Bronchial epithelial cell (primary cell): ENCODE data around the gene PRKAR2B. TPM values are rescaled to one million over a fixed set of nuclear protein-coding genes. Genes with fewer than 3 reads are reported as not detected.

ENCODE experiments used
- DNase-seq: peaks from one replicate; pipeline ENCODE4 v3.0.0-alpha.2; 2010; ENCODE audit warnings: low read depth
- FAIRE-seq: peaks from 2 replicates; lab custom pipeline; 2011; peaks lifted over from hg19 to GRCh38; lab: Jason Lieb, UNC
- H3K27me3 ChIP-seq: 2 replicates; pipeline ENCODE4 v1.5.1; 2011; ENCODE audit warnings: low read length; ENCODE audit not compliant: control insufficient read depth, insufficient read depth
- H3K36me3 ChIP-seq: 2 replicates; pipeline ENCODE4 v1.5.1; 2011; ENCODE audit warnings: low read length; ENCODE audit not compliant: control insufficient read depth, insufficient read depth
- H3K4me3 ChIP-seq: 2 replicates; pipeline ENCODE4 v1.5.1; 2011; ENCODE audit warnings: mild to moderate bottlenecking, low read depth, low read length, control low read depth
- total RNA-seq: library from RNA; depleted of rRNA; stranded (reverse); fragments of >200 nt; gene quantifications from 2 replicates; pipeline ENCODE4 v1.2.1, GENCODE V29; 2014
- TF ChIP-seq, protein P1 (sequence below): IDR thresholded peaks from 2 replicates; pipeline ENCODE4 v1.5.1; 2011; ENCODE audit warnings: mild to moderate bottlenecking, moderate library complexity, low read length, control low read depth, inconsistent platforms; ENCODE audit not compliant: insufficient read depth, severe bottlenecking

Gene PRKAR2B
- total RNA-seq, 1 donor from 2014 or later = 0.26 TPM

DNA sequence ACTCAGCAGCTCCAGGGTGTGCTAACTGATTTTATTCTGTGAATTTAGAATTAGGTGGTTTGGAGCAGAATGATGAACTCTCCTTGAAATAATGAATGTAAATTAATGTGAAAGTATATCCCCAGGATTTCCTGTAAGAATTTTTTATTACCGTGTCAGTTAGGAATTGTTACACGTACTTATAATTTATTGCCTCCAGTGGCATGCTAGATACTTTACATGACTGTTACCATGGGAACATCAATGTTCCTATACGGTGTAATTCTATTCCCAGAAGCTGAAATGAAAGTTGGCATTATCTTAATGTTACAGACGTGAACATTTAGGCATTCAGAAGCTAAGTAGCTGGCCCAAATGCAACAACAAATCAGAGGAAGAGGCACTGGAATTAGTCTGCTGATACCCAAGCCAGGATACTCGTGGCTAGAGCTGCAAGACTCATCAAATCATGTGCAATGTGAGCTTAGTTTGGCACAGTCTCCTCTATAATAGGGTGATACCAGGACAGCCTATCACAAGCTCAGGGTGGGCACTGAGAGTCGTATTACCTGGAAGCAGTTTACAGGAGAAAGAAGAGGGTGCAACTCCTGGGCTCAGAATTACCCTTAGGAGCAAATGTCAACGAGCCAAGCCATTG lies 30.0 kb upstream of the PRKAR2B start:
- FAIRE-seq (peak; percentile 64), DNase-seq (no peak)
- TF ChIP-seq, protein P1, sequence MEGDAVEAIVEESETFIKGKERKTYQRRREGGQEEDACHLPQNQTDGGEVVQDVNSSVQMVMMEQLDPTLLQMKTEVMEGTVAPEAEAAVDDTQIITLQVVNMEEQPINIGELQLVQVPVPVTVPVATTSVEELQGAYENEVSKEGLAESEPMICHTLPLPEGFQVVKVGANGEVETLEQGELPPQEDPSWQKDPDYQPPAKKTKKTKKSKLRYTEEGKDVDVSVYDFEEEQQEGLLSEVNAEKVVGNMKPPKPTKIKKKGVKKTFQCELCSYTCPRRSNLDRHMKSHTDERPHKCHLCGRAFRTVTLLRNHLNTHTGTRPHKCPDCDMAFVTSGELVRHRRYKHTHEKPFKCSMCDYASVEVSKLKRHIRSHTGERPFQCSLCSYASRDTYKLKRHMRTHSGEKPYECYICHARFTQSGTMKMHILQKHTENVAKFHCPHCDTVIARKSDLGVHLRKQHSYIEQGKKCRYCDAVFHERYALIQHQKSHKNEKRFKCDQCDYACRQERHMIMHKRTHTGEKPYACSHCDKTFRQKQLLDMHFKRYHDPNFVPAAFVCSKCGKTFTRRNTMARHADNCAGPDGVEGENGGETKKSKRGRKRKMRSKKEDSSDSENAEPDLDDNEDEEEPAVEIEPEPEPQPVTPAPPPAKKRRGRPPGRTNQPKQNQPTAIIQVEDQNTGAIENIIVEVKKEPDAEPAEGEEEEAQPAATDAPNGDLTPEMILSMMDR = no peak
- Histone ChIP-seq H3K4me3 (no peak overlapping the region), H3K27me3 (no peaks in the 10 kb centered on the region), H3K36me3 (no peaks in the 10 kb centered on the region)

DNA sequence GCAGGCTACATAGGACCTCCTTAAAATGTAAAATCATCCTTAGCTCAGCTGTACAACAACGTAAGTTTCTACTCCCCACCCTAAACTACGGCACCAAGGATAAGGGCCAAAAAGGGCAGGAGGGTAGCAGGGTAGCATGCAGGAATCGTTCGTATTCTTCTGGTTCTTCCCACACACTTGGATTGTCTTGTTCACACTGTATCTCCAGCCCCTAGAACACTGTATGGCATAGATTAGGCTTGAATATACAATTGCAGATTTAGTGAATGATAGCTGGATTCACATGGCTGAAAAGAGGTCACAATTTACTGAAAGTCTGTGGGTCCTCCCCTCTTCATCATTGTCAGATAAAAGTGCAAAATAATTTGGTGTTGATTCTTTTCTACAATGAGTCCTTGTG lies 28.2 kb upstream of the PRKAR2B start:
- H3K36me3 ChIP-seq = no peaks in the 10 kb centered on the region
- no peak for DNase-seq
- FAIRE-seq = no peak
- no peaks in the 10 kb centered on the region for H3K27me3 ChIP-seq
- TF ChIP-seq, protein P1 = no peak
- no peak overlapping the region for H3K4me3 ChIP-seq

DNA sequence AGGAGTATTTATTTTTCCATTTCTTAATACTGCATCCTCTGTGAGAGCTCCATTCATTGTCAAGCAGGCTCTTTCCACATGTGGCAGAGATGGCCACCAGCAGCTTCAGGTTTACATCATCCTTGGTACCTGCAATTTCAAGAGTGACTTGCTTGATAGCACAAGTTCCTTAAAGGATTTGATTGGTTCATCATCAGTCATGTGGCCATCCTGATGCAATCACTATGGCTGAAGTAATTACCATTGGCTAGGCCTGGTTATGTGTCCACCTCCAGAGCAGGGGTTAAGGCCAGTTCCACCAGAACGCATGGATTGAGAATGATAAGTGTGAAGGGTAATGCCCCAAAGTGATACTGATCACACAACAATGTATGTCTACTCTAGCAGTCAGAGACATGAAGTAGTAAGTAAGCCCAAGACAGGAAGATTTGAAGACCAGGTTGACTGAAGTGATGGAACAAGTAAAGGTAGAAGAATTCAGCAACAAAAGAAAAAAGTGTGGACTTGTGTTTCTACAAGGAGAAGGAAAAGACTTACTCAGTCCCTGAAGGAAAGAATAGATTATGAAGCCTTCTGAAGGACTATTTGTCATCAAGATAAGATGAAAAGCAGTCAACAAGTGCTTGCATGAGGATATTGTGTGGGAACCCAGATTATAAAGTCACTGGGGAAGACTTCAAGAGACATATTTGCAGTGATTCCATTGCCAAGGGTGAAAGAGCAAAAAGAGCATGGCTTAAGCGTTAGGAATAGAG lies 26.4 kb upstream of the PRKAR2B start:
- FAIRE-seq (no peak), DNase-seq (no peak)
- Histone ChIP-seq H3K27me3 (no peaks in the 10 kb centered on the region), H3K36me3 (no peaks in the 10 kb centered on the region), H3K4me3 (no peak overlapping the region)
- TF ChIP-seq, protein P1 = no peak

DNA sequence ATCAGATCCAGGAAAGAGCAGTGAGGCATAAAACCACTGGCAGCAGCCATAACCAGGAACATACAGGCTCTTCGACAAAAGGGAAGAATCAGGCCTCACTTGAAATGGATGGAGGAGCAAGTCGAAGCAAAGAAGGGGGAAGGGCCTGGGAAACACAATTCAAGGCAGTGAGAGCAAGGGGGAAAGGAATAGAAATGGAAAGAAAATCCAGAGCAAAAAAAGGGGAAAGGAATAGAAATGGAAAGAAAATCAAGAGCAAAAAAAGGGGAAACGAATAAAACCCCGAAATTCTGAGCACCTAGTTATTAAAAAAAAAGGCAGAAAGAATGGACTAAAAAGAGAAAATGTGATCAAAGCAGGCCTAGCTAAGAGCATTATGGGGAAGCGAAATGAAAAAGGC lies 24.1 kb upstream of the PRKAR2B start:
- no peaks in the 10 kb centered on the region for H3K27me3 ChIP-seq
- FAIRE-seq (no peak), DNase-seq (no peak)
- H3K36me3 ChIP-seq = no peaks in the 10 kb centered on the region
- TF ChIP-seq, protein P1 = no peak
- H3K4me3 ChIP-seq = no peak overlapping the region

DNA sequence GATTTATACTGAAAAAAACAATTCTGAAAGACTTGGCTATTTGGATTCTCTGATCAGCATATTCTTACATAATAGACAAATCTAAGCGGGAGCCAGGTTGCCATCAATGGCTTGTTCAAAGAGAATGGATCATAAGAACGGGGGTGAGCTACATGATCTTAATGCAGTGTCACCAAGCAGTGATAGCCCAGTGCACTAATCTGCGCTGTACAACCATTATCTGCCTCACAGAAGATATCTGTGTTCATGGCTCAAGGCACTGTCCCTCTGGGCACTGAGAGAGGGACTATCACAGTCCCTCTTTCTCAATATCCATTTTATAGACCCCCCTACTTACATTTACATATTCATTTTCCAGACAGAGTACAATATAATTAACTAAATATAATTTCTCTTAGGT lies 22.9 kb upstream of the PRKAR2B start:
- no peaks in the 10 kb centered on the region for H3K36me3 ChIP-seq
- no peak overlapping the region for H3K4me3 ChIP-seq
- no peak for DNase-seq
- H3K27me3 ChIP-seq = no peaks in the 10 kb centered on the region
- TF ChIP-seq, protein P1 = no peak
- no peak for FAIRE-seq
